Adrenal gland (tissue), 12 donors: ENCODE data around the gene PTPN3. TPM values are rescaled to one million over a fixed set of nuclear protein-coding genes. Genes with fewer than 3 reads are reported as not detected.

Experiments
- DNase-seq, 7 donors: peaks; one replicate each; pipeline ENCODE4 v3.0.0-alpha.2; 2019 to 2020
- H3K27ac ChIP-seq, 5 donors: fragments of 200-600 bp; sonication (generic) in 4 of 5; 1 replicate in 3 of 5; 2 replicates in 2 of 5; pipeline versions ENCODE4 v1.5.1 to v1.8.0; 2016 to 2020; ENCODE audit warnings: mild to moderate bottlenecking in 1 of 5
- H3K27me3 ChIP-seq: fragments of 200-600 bp; 2 replicates; pipeline ENCODE4 v1.8.0; 2021
- H3K36me3 ChIP-seq, 2 donors: fragments of 200-600 bp; replicated peaks in 1 of 2; 1 replicate in 1 of 2; 2 replicates in 1 of 2; pipeline versions ENCODE4 v1.5.1 to v1.8.0; 2018 to 2022
- H3K4me1 ChIP-seq, 2 donors: fragments of 200-600 bp; replicated peaks in 1 of 2; 1 replicate in 1 of 2; 2 replicates in 1 of 2; pipeline versions ENCODE4 v1.5.1 to v1.8.0; 2018 to 2021
- H3K4me3 ChIP-seq, 4 donors: fragments of 200-600 bp; sonication (generic) in 3 of 4; one replicate each; pipeline ENCODE4 v1.5.1; 2016 to 2018
- H3K9me3 ChIP-seq, 3 donors: fragments of 200-600 bp; sonication (generic) in 1 of 3; replicated peaks in 1 of 3; 1 replicate in 2 of 3; 2 replicates in 1 of 3; pipeline versions ENCODE4 v1.5.1 to v1.8.0; 2016 to 2021
- POLR2A ChIP-seq, 2 donors: fragments of 450-650 bp; IDR thresholded peaks; one replicate each; pipeline ENCODE4 v1.6.1; 2017; ENCODE audit warnings: antibody characterized with exemption in 2 of 2, mild to moderate bottlenecking in 2 of 2, moderate library complexity in 1 of 2
- WGBS, 4 donors: extraction: QIAGEN DNeasy Blood & Tissue Kit in 2 of 4; methylation state at CpG; one replicate each; pipeline versions ENCODE4 v1.1.5 to v1.1.7; 2013 to 2017; 5-methylcytosine and 5-hydroxymethylcytosine counted together
- intact Hi-C, 2 donors: fragments of 100-400 bp; cut with DNase I; formaldehyde crosslinking; loops; one replicate each; pipeline versions ENCODE4 v1.14.1 to v1.15.0; 2022 to 2023
- polyA plus RNA-seq, 3 donors: library from polyadenylated mRNA; stranded (reverse); fragments of 200-250 nt in 2 of 3; fragments of 350-450 nt in 1 of 3; fragmentation: Illumina TruSeq in 1 of 3; extraction: RNeasy Lipid Tissue Mini Kit (QIAGEN cat#74804) in 1 of 3; gene quantifications; one replicate each; pipeline ENCODE4 v1.2.3, GENCODE V29; 2013 to 2014
- total RNA-seq, 9 donors: library from RNA; depleted of rRNA in 4 of 9; stranded (reverse); fragments of >200 nt in 4 of 9; fragments of 120-200 nt in 1 of 9; fragmentation: NEBNext Ultra II Directional in 1 of 9; extraction: Animal tissue kit (Norgen Biotek cat#: 25700) in 1 of 9; gene quantifications; one replicate each; pipeline versions ENCODE4 v1.1.0 to v1.2.4, GENCODE V29; 2013 to 2023
- TF ChIP-seq, protein P1 (sequence below), 6 experiments: fragments of 450-650 bp in 4 of 6; fragments of 200-600 bp in 2 of 6; sonication (generic) in 1 of 6; IDR thresholded peaks; 1 replicate in 5 of 6; 2 replicates in 1 of 6; pipeline versions ENCODE4 v1.5.1 to v1.8.0; 2016 to 2021; ENCODE audit warnings: antibody characterized with exemption in 6 of 6, mild to moderate bottlenecking in 2 of 6, moderate library complexity in 1 of 6
- donor health status: healthy with polysubstance abuse.
- donor health status: Bipolar disorder and iron deficiency.
- donor health status: DM: yes; HTN: yes; CAD: no.
- donor health status: DM: no; HTN: no; CAD: no.
- donor health status: DM: no; HTN: no; CAD: no.
- donor health status: DM: yes; HTN: yes; CAD: no.

Gene PTPN3
- total and polyA plus RNA-seq, 12 donors: 1.6 to 6.1 (median 3.0) TPM

DNA sequence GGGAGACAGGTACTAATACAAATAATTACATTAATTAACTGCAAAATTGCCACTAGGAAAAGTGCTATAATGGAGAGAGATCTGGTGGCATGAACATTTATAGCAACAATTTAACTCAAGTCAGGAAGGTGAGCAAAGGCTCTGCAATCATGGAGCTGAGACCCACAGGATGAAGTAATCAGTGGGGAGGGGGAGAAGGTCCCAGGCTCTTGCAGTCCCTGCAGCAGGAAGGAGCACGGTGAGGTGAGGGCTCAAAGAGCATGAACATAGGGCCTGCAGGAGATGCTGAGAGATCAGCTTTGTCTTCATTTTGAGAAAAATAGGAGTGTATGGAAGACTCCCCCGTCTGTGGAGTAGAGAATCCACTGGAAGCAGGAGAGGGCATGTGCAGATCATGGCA lies 6.5 kb downstream of the PTPN3 start:
- Histone ChIP-seq H3K9me3 (no peaks in the 10 kb centered on the region), H3K4me3 (no peak overlapping the region), H3K27ac (no peak overlapping the region), H3K36me3 (no peaks in the 10 kb centered on the region), H3K4me1 (no peaks in the 10 kb centered on the region), H3K27me3 (peaks cover 8% of the 10 kb centered on the region)
- 80 to 96% (median 91%) methylated on average over 2 of the region's 2 CpGs for WGBS, 4 donors
- intact Hi-C loops: no loop called here
- DNase-seq: no peak
- no peak for TF ChIP-seq POLR2A (IDR thresholded peaks at IDR 0.05)
- TF ChIP-seq, protein P1, sequence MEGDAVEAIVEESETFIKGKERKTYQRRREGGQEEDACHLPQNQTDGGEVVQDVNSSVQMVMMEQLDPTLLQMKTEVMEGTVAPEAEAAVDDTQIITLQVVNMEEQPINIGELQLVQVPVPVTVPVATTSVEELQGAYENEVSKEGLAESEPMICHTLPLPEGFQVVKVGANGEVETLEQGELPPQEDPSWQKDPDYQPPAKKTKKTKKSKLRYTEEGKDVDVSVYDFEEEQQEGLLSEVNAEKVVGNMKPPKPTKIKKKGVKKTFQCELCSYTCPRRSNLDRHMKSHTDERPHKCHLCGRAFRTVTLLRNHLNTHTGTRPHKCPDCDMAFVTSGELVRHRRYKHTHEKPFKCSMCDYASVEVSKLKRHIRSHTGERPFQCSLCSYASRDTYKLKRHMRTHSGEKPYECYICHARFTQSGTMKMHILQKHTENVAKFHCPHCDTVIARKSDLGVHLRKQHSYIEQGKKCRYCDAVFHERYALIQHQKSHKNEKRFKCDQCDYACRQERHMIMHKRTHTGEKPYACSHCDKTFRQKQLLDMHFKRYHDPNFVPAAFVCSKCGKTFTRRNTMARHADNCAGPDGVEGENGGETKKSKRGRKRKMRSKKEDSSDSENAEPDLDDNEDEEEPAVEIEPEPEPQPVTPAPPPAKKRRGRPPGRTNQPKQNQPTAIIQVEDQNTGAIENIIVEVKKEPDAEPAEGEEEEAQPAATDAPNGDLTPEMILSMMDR (IDR thresholded peaks at IDR 0.05): no peak

DNA sequence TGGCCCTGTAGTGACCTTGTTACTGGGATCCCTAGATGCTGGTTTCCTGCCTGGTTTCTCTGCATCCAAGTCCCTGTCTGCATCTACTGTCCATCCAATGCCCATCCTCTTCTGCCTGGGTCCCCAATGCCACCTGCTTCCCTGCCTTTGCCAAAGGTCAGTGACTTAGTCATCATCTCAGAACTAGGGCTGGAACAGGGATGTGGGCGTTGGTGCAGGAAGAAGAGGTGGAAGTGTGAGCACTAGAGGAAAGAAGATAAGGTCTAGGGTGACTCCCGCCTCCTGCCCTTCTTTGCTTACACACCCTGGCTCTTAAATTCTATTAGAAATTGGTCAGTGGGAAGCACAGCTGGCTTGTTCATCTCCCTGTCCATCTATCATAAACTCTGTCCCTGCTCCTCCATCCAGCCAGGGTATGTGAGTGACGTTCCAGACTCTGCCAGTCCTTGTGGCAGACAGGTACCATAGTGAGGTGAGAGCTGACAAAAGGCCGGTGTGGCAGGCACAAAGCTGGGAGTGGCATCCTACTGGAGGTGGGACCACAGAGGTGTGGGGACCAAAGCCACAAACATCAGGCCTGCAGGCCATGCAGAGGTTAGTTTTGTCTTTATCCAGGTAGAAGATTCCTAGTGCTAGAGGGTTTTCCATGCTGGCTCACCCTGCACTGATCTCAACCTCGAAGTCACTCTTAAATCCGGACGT lies 9.2 kb downstream of the PTPN3 start:
- intact Hi-C loops: no loop called here
- H3K27me3 ChIP-seq: no peaks in the 10 kb centered on the region
- no peak overlapping the region for H3K27ac ChIP-seq
- H3K36me3 ChIP-seq: no peaks in the 10 kb centered on the region
- no peak overlapping the region for H3K4me3 ChIP-seq
- WGBS, 4 donors: 54 to 60% (median 58%) methylated on average over 7 of the region's 7 CpGs
- DNase-seq: peak in 1 of 7 donors; percentile 39
- TF ChIP-seq, protein P1 (IDR thresholded peaks at IDR 0.05): no peak
- no peak for TF ChIP-seq POLR2A (IDR thresholded peaks at IDR 0.05)
- no peaks in the 10 kb centered on the region for H3K4me1 ChIP-seq
- H3K9me3 ChIP-seq: no peaks in the 10 kb centered on the region

DNA sequence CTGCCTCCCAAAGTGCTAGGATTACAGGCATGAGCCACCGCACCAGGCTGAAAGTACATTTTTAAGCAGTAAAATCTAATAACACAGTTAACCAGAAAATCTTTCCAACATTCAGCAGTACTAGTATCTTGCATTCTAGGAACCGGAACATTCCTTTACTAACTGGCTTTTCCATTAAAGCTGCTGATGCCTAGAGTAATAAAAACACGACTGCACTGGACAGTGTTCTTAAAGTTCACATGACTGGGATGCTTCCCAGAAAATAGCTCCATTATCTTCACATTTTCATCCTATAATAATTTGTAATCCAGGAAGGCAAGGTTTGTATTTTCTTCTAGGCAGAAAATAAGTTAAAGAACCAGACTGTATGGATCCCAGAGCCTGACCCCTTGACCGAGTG lies 9.8 kb downstream of the PTPN3 start:
- intact Hi-C loops: no loop called here
- DNase-seq: no peak
- Histone ChIP-seq H3K27me3 (no peaks in the 10 kb centered on the region), H3K36me3 (no peaks in the 10 kb centered on the region), H3K27ac (no peak overlapping the region), H3K9me3 (no peaks in the 10 kb centered on the region), H3K4me1 (no peaks in the 10 kb centered on the region), H3K4me3 (no peak overlapping the region)
- TF ChIP-seq, protein P1 (IDR thresholded peaks at IDR 0.05): no peak
- 50 to 61% (median 57%) methylated on average over 4 of the region's 4 CpGs for WGBS, 4 donors

DNA sequence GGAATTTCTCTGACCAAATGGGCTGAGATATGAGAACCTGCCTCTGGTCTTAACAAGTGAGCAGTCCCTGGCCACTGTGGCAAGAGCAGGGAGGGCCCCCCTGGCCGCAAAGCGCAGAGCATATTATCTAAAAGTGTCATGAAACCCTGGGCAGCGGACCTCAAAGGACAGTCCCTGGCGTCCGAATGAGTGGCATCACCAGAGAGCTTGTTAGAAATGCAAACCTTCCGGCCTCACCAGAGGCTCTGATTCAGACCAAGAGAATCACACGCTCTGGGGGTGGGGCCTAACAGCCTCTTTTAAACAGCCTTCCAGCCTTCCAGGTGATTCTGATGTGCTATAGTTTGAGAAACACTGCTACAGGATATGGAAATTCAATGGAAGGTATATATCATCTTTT lies 10.9 kb downstream of the PTPN3 start:
- Histone ChIP-seq H3K27me3 (no peaks in the 10 kb centered on the region), H3K9me3 (no peaks in the 10 kb centered on the region), H3K4me3 (no peak overlapping the region), H3K36me3 (no peaks in the 10 kb centered on the region), H3K4me1 (no peaks in the 10 kb centered on the region), H3K27ac (no peak overlapping the region)
- no peak for DNase-seq
- intact Hi-C loops: no loop called here
- WGBS, 4 donors: 71 to 77% (median 74%) methylated on average over 7 of the region's 7 CpGs
- TF ChIP-seq, protein P1 (IDR thresholded peaks at IDR 0.05): no peak
- TF ChIP-seq POLR2A (IDR thresholded peaks at IDR 0.05): no peak
